ENCODE results near the gene CEBPA.

DNA sequence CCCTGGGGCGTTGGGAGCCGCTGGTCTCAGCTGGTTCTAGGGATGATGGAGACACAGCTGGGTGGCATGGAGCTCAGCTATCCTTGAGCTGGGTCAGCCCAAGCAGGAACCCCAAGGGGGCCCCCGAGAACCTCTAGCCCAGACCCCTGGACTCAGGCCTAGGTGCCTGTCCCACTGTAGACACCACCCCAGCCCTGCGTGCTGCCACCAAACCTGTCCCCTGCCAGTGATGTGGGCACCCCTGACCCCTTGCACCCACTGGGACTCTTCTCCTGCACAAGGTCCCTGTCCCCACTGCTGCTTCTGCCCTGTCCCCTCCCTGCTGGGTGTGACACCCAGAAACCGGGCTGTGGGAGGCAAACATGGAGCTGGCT is 26.8 kb downstream of the CEBPA start:
- TF ChIP-seq CTCF (IDR thresholded peaks at IDR 0.05): no peak
- no peak for TF ChIP-seq POLR2A (IDR thresholded peaks at IDR 0.05)
